Measurements from ENCODE around the gene ALKBH5. TPM values are rescaled to one million over a fixed set of nuclear protein-coding genes. Genes with fewer than 3 reads are reported as not detected.

The ALKBH5 gene
- total RNA-seq, 1 donor from 2014 or later = 71.0 TPM

- no peak for DNase-seq (ENCODE audit: low spot score in 2 of 2, unreplicated experiment in 2 of 2)
- Mint-ChIP-seq H3K4me3 (no peak overlapping the region), H3K27me3 (ENCODE audit: low read depth) (peaks cover 4% of the 10 kb centered on the region), H3K4me1 (peaks cover 8% of the 10 kb centered on the region), H3K36me3 (no peaks in the 10 kb centered on the region), H3K27ac (no peak overlapping the region), H3K9me3 (no peaks in the 10 kb centered on the region)
- TF ChIP-seq CTCF (IDR thresholded peaks at IDR 0.05; ENCODE audit: unreplicated experiment) = no peak
These were observed 43.7 kb upstream of the ALKBH5 start for GRCh38 chr17:18139949-18140348.

GRCh38 chr17:18140648-18141047, 43.0 kb upstream of the ALKBH5 start:
- Mint-ChIP-seq H3K4me3 (no peak overlapping the region), H3K27me3 (ENCODE audit: low read depth) (peaks cover 4% of the 10 kb centered on the region), H3K36me3 (no peaks in the 10 kb centered on the region), H3K4me1 (peaks cover 8% of the 10 kb centered on the region), H3K27ac (no peak overlapping the region), H3K9me3 (no peaks in the 10 kb centered on the region)
- TF ChIP-seq CTCF (IDR thresholded peaks at IDR 0.05; ENCODE audit: unreplicated experiment) = no peak
- no peak for DNase-seq (ENCODE audit: low spot score in 2 of 2, unreplicated experiment in 2 of 2)

GRCh38 chr17:18141210-18141803, 42.3 kb upstream of the ALKBH5 start:
- Mint-ChIP-seq H3K27ac (no peak overlapping the region), H3K4me3 (no peak overlapping the region), H3K27me3 (ENCODE audit: low read depth) (peaks cover 4% of the 10 kb centered on the region), H3K9me3 (no peaks in the 10 kb centered on the region), H3K36me3 (no peaks in the 10 kb centered on the region), H3K4me1 (peaks cover 8% of the 10 kb centered on the region)
- no peak for DNase-seq (ENCODE audit: low spot score in 2 of 2, unreplicated experiment in 2 of 2)
- peak; percentile 69 for TF ChIP-seq CTCF (IDR thresholded peaks at IDR 0.05; ENCODE audit: unreplicated experiment)

- H3K27ac Mint-ChIP-seq = no peak overlapping the region
- DNase-seq (ENCODE audit: low spot score in 2 of 2, unreplicated experiment in 2 of 2) = no peak
- H3K36me3 Mint-ChIP-seq = no peaks in the 10 kb centered on the region
- no peak for TF ChIP-seq CTCF (IDR thresholded peaks at IDR 0.05; ENCODE audit: unreplicated experiment)
- no peak overlapping the region for H3K4me3 Mint-ChIP-seq
- peaks cover 4% of the 10 kb centered on the region for H3K27me3 Mint-ChIP-seq (ENCODE audit: low read depth)
- H3K9me3 Mint-ChIP-seq = no peaks in the 10 kb centered on the region
- peaks cover 8% of the 10 kb centered on the region for H3K4me1 Mint-ChIP-seq
These were observed 41.2 kb upstream of the ALKBH5 start for GRCh38 chr17:18142417-18142816.

- Mint-ChIP-seq H3K9me3 (no peaks in the 10 kb centered on the region), H3K27me3 (ENCODE audit: low read depth) (peaks cover 4% of the 10 kb centered on the region), H3K36me3 (no peaks in the 10 kb centered on the region), H3K27ac (no peak overlapping the region), H3K4me1 (peaks cover 8% of the 10 kb centered on the region), H3K4me3 (no peak overlapping the region)
- DNase-seq (ENCODE audit: low spot score in 2 of 2, unreplicated experiment in 2 of 2) = no peak
- no peak for TF ChIP-seq CTCF (IDR thresholded peaks at IDR 0.05; ENCODE audit: unreplicated experiment)
These were observed 40.3 kb upstream of the ALKBH5 start for GRCh38 chr17:18143044-18143936.

All from mesothelial cell of epicardium (in vitro differentiated cells).